A673 (cell line): ENCODE data around the gene PALLD. TPM values are rescaled to one million over a fixed set of nuclear protein-coding genes. Genes with fewer than 3 reads are reported as not detected.

Experiments
- BruUV-seq: library from RNA; stranded (reverse); fragments of 400-500 nt; replicated peaks from 2 replicates; lab custom pipeline; 2021; lab: Mats Ljungman, UMichigan
- CTCF ChIA-PET: fragments of 300-600 bp; sonication (Branson Sonifier 250); formaldehyde crosslinking; loops from one replicate; lab custom pipeline; 2022; ENCODE audit warnings: antibody characterized with exemption; lab: Charles Lee
- POLR2A ChIA-PET: fragments of 300-600 bp; sonication (Branson Sonifier 250); formaldehyde crosslinking; loops from one replicate; lab custom pipeline; 2022; ENCODE audit warnings: antibody characterized with exemption; ENCODE audit not compliant: low non-redundant PET; lab: Charles Lee
- DNase-seq: peaks from one replicate; pipeline ENCODE4 v3.0.0-alpha.2; 2015; ENCODE audit warnings: low spot score
- H3K27ac ChIP-seq: fragments of 200-600 bp; sonication (generic); 2 replicates; pipeline ENCODE4 v1.5.1; 2016; ENCODE audit warnings: mixed run types, low read depth, mild to moderate bottlenecking, mixed read lengths, antibody characterized with exemption, low read length; ENCODE audit not compliant: poor library complexity, severe bottlenecking
- H3K27me3 ChIP-seq: fragments of 200-600 bp; sonication (generic); replicated peaks from 2 replicates; pipeline ENCODE4 v1.6.1; 2017; ENCODE audit warnings: mixed run types, low read depth, mild to moderate bottlenecking, mixed read lengths, antibody characterized with exemption, low read length; ENCODE audit not compliant: insufficient read depth, poor library complexity
- H3K36me3 ChIP-seq: fragments of 200-600 bp; sonication (generic); 2 replicates; pipeline ENCODE4 v1.6.1; 2016; ENCODE audit warnings: mixed run types, mild to moderate bottlenecking, mixed read lengths, antibody characterized with exemption, low read length; ENCODE audit not compliant: insufficient read depth, poor library complexity, severe bottlenecking
- H3K4me1 ChIP-seq: fragments of 200-600 bp; sonication (generic); 2 replicates; pipeline ENCODE4 v1.6.1; 2017; ENCODE audit warnings: mixed run types, mild to moderate bottlenecking, mixed read lengths, antibody characterized with exemption, low read length; ENCODE audit not compliant: insufficient read depth, poor library complexity, severe bottlenecking
- H3K4me3 ChIP-seq: fragments of 200-600 bp; sonication (generic); 2 replicates; pipeline ENCODE4 v1.5.1; 2016; ENCODE audit warnings: low read depth, mixed run types, mild to moderate bottlenecking, mixed read lengths, low read length; ENCODE audit not compliant: poor library complexity, severe bottlenecking
- H3K9me3 ChIP-seq: fragments of 200-600 bp; sonication (generic); 2 replicates; pipeline ENCODE4 v1.6.1; 2016; ENCODE audit warnings: mixed run types, low read depth, mild to moderate bottlenecking, mixed read lengths, antibody characterized with exemption, low read length; ENCODE audit not compliant: poor library complexity, severe bottlenecking
- EZH2 ChIP-seq: fragments of 200-600 bp; sonication (generic); IDR thresholded peaks from 2 replicates; pipeline ENCODE4 v1.6.1; 2017; ENCODE audit warnings: borderline replicate concordance, low read depth, mild to moderate bottlenecking, mixed read lengths, antibody characterized with exemption, low read length; ENCODE audit not compliant: poor library complexity, severe bottlenecking
- intact Hi-C: fragments of 100-400 bp; cut with micrococcal nuclease; formaldehyde crosslinking; loops from one replicate; pipeline ENCODE4 v1.10.0; 2022; ENCODE audit not compliant: unreplicated experiment
- total RNA-seq: library from RNA; stranded (reverse); gene quantifications from 2 replicates; pipeline ENCODE4 v1.2.3, GENCODE V29; 2021
- TF ChIP-seq, protein P1 (sequence below): fragments of 300-800, 200-600 bp; sonication (generic); conservative IDR thresholded peaks from 2 replicates; pipeline ENCODE4 v1.5.1; 2017; ENCODE audit warnings: low read depth, mild to moderate bottlenecking, antibody characterized with exemption, low read length, moderate library complexity, mixed read lengths

Gene PALLD
- total RNA-seq, 1 experiment from 2014 or later, result 44.1 TPM

DNA sequence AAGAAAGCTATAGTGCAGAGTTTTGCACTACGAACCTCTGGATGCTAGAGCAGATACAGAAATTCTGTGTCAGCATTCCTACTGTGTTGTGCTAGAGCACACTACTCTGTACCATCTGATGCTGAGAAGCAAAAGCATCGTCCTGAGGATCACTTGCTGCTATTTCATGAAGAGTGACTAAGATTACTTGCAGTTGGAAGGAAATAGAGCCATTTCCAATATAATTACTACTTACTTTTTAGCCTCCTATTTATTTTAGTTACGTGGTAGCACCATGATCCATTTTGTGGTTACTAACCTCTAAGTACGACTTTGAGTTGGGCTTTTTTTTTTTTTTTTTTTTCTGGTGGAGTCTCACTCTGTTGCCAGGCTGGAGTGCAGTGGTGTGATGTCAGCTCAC, 226.7 kb downstream of the PALLD start:
- no peak overlapping the region for H3K27ac ChIP-seq
- intact Hi-C loops, result loop anchor here (5.0 kb wide), 1 partner anchor 174 kb away; no protein-coding TSS in a partner anchor
- H3K9me3 ChIP-seq, result peaks cover 6% of the 10 kb centered on the region
- H3K36me3 ChIP-seq, result no peaks in the 10 kb centered on the region
- TF ChIP-seq EZH2, result no peak
- TF ChIP-seq, protein P1, sequence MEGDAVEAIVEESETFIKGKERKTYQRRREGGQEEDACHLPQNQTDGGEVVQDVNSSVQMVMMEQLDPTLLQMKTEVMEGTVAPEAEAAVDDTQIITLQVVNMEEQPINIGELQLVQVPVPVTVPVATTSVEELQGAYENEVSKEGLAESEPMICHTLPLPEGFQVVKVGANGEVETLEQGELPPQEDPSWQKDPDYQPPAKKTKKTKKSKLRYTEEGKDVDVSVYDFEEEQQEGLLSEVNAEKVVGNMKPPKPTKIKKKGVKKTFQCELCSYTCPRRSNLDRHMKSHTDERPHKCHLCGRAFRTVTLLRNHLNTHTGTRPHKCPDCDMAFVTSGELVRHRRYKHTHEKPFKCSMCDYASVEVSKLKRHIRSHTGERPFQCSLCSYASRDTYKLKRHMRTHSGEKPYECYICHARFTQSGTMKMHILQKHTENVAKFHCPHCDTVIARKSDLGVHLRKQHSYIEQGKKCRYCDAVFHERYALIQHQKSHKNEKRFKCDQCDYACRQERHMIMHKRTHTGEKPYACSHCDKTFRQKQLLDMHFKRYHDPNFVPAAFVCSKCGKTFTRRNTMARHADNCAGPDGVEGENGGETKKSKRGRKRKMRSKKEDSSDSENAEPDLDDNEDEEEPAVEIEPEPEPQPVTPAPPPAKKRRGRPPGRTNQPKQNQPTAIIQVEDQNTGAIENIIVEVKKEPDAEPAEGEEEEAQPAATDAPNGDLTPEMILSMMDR, result no peak
- H3K4me1 ChIP-seq, result peaks cover 22% of the 10 kb centered on the region
- H3K4me3 ChIP-seq, result no peak overlapping the region
- no peak for DNase-seq
- ChIA-PET POLR2A (no interaction called here), CTCF (no interaction called here)
- no peaks in the 10 kb centered on the region for H3K27me3 ChIP-seq
- BruUV-seq, result no TSS peak

DNA sequence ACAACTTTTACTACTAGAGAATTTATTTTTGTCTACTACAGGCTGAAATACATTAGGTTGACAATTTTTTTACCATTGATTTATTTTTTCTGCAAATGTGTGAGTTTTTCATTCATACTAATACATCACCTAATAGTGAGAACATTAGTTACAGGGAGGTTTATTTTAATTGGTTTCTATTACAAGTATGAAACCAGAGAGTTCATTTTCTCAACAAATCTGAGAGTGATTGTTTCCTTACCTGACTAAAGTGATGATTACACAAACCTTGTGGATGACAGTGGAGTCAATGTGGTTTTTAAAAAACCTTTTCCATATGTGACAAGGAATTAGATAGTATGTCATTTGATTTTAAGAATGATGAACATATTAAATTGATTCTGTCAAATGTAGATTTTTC, 227.4 kb downstream of the PALLD start:
- no peak overlapping the region for H3K27ac ChIP-seq
- DNase-seq, result no peak
- no peaks in the 10 kb centered on the region for H3K36me3 ChIP-seq
- ChIA-PET CTCF (no interaction called here), POLR2A (no interaction called here)
- H3K4me1 ChIP-seq, result peaks cover 22% of the 10 kb centered on the region
- TF ChIP-seq, protein P1, result no peak
- TF ChIP-seq EZH2, result no peak
- H3K9me3 ChIP-seq, result peaks cover 6% of the 10 kb centered on the region
- BruUV-seq, result no TSS peak
- no peaks in the 10 kb centered on the region for H3K27me3 ChIP-seq
- intact Hi-C loops, result loop anchor here (5.0 kb wide), 1 partner anchor 173 kb away; no protein-coding TSS in a partner anchor
- H3K4me3 ChIP-seq, result no peak overlapping the region

DNA sequence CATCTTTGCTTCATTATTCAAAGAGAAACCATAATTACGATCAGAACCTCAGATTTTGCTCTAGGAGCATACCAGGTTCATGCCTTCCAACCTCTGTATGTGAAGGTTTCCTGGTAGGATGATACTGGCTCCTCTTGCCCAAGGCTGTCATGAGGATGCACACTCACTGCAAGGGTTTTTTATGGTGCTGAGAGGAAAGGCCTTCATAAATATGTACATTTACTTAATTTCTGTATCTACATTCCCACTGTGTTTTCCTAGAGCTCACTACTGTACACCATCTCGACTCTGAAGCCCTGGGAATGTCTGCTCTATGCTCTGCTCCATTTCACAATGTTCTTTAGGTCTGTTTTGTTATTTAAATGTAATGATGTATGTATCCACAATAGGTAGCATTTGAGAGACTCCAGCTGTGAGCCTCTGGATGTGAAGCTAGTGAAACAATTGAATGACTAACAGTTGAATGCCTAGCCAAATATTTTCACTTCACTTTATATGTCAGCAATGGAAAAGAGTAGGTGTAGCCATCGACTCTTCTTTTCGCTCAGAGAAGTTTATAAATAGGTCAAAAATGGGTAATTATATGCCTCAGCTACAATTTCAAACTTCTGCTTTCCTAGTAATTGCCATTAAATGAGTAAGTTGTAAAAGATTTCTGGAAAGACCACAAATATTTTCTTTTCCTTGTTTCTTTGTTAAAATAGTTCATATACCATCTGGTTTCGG, 228.0 kb downstream of the PALLD start:
- H3K4me1 ChIP-seq, result peaks cover 22% of the 10 kb centered on the region
- intact Hi-C loops, result loop anchor here (5.0 kb wide), 1 partner anchor 172 kb away; no protein-coding TSS in a partner anchor
- H3K36me3 ChIP-seq, result no peaks in the 10 kb centered on the region
- H3K27ac ChIP-seq, result no peak overlapping the region
- ChIA-PET CTCF (no interaction called here), POLR2A (no interaction called here)
- no peaks in the 10 kb centered on the region for H3K27me3 ChIP-seq
- BruUV-seq, result no TSS peak
- TF ChIP-seq, protein P1, result no peak
- no peak for TF ChIP-seq EZH2
- peak; percentile 33 for DNase-seq
- H3K9me3 ChIP-seq, result peaks cover 6% of the 10 kb centered on the region
- no peak overlapping the region for H3K4me3 ChIP-seq
